HepG2 (cell line): ENCODE data around the gene ACOT2. TPM values are rescaled to one million over a fixed set of nuclear protein-coding genes. Genes with fewer than 3 reads are reported as not detected.

ENCODE experiments used
- ARNT2 ChIP-seq: sonication (generic); formaldehyde crosslinking; IDR thresholded peaks from 2 replicates; pipeline ENCODE4 v1.8.0; 2022; ENCODE audit warnings: mild to moderate bottlenecking, low read depth, missing genetic modification reagents, moderate library complexity
- CSRNP1 ChIP-seq: sonication (generic); formaldehyde crosslinking; IDR thresholded peaks from 2 replicates; pipeline ENCODE4 v1.8.1; 2023; ENCODE audit warnings: mild to moderate bottlenecking, missing genetic modification reagents
- EED ChIP-seq: sonication (generic); formaldehyde crosslinking; IDR thresholded peaks from 2 replicates; pipeline ENCODE4 v1.5.0; 2020; ENCODE audit warnings: mild to moderate bottlenecking, missing genetic modification reagents
- ELF3 ChIP-seq: IDR thresholded peaks from 2 replicates; pipeline ENCODE4 v1.6.1; 2016; ENCODE audit warnings: missing genetic modification reagents, missing compliant biosample characterization
- HOXA5 ChIP-seq: sonication (generic); formaldehyde crosslinking; IDR thresholded peaks from 2 replicates; pipeline ENCODE4 v1.4.0; 2020; ENCODE audit warnings: missing genetic modification reagents
- JUNB ChIP-seq: sonication (generic); formaldehyde crosslinking; IDR thresholded peaks from 2 replicates; pipeline ENCODE4 v1.8.0; 2022; ENCODE audit warnings: missing genetic modification reagents, mild to moderate bottlenecking, borderline replicate concordance
- NR1H2 ChIP-seq: sonication (generic); formaldehyde crosslinking; IDR thresholded peaks from 2 replicates; pipeline ENCODE4 v1.8.1; 2022; ENCODE audit warnings: low read depth, missing genetic modification reagents, borderline replicate concordance
- SKI ChIP-seq: fragments of 450-650 bp; IDR thresholded peaks from one replicate; pipeline ENCODE4 v1.6.1; 2018; ENCODE audit warnings: mild to moderate bottlenecking; ENCODE audit not compliant: partially characterized antibody
- TGIF2 ChIP-seq: IDR thresholded peaks from 2 replicates; pipeline ENCODE4 v1.6.1; 2016; ENCODE audit warnings: control low read depth, missing compliant biosample characterization
- ZGPAT ChIP-seq: IDR thresholded peaks from 2 replicates; pipeline ENCODE4 v1.6.1; 2016; ENCODE audit warnings: mild to moderate bottlenecking
- ZNF224 ChIP-seq: sonication (generic); formaldehyde crosslinking; IDR thresholded peaks from 2 replicates; pipeline ENCODE4 v1.5.0; 2020; ENCODE audit warnings: mild to moderate bottlenecking, missing genetic modification reagents
- ZNF274 ChIP-seq: sonication (generic); formaldehyde crosslinking; IDR thresholded peaks from 2 replicates; pipeline ENCODE4 v1.5.1; 2020; ENCODE audit warnings: mild to moderate bottlenecking, missing genetic modification reagents
- ZNF407 ChIP-seq: sonication (generic); formaldehyde crosslinking; IDR thresholded peaks from one replicate; pipeline ENCODE4 v1.5.1; 2020; ENCODE audit warnings: mild to moderate bottlenecking, missing genetic modification reagents; ENCODE audit errors: not compliant biosample characterization
- ZNF878 ChIP-seq: sonication (generic); formaldehyde crosslinking; IDR thresholded peaks from 2 replicates; pipeline ENCODE4 v1.8.1; 2023; ENCODE audit warnings: mild to moderate bottlenecking, missing genetic modification reagents, moderate library complexity
- ZNF883 ChIP-seq: sonication (generic); formaldehyde crosslinking; IDR thresholded peaks from 2 replicates; pipeline ENCODE4 v1.5.1; 2020; ENCODE audit warnings: mild to moderate bottlenecking, missing genetic modification reagents; ENCODE audit errors: not compliant biosample characterization
- polyA plus RNA-seq, 8 experiments: library from polyadenylated mRNA; depleted of rRNA in 3 of 8; stranded (reverse) in 7 of 8; unstranded in 1 of 8; fragments of >200 nt; fragmentation: Illumina TruSeq in 4 of 8; extraction: Trizol in 4 of 8; gene quantifications; 2 replicates each; pipeline versions ENCODE4 v1.2.1 to v1.2.3, GENCODE V29; 2011 to 2016; ENCODE audit warnings: low read depth in 4 of 8, missing spikeins in 1 of 8, mixed read lengths in 1 of 8; ENCODE audit not compliant: insufficient read depth in 1 of 8
- total RNA-seq, 5 experiments: library from RNA; depleted of rRNA; stranded (reverse); fragments of >200 nt; fragmentation: Illumina TruSeq; extraction: Trizol; gene quantifications; 2 replicates each; pipeline ENCODE4 v1.2.3, GENCODE V29; 2016; ENCODE audit warnings: low read depth in 1 of 5

The ACOT2 gene
- total and polyA plus RNA-seq, 2 of the 13 experiments (the other 11 are each of a cell fraction or from before 2014, with no cell fraction given): 60.0 to 110 TPM

- TF ChIP-seq ZNF883 (CRISPR knock-in tag) (peak; percentile 77), ZNF274 (CRISPR knock-in tag) (peak; percentile 74; the same call in 1 of the 2 replicates), ZNF878 (0 out of 2 replicates have a peak, but pooled peaks have one; percentile 9), NR1H2 (CRISPR knock-in tag) (peak; percentile 39; the same call in 1 of the 2 replicates), EED (CRISPR knock-in tag) (peak; percentile 43; the same call in 1 of the 2 replicates), SKI (peak; percentile 93), ZGPAT (CRISPR knock-in tag) (0 out of 2 replicates have a peak, but pooled peaks have one; percentile 71), HOXA5 (CRISPR knock-in tag) (peak; percentile 35; the same call in 1 of the 2 replicates), TGIF2 (CRISPR knock-in tag) (0 out of 2 replicates have a peak, but pooled peaks have one; percentile 71), CSRNP1 (CRISPR knock-in tag) (peak; percentile 86; the same call in 1 of the 2 replicates), JUNB (CRISPR knock-in tag) (0 out of 2 replicates have a peak, but pooled peaks have one; percentile 30), ARNT2 (CRISPR knock-in tag) (peak; percentile 82; the same call in 1 of the 2 replicates), ZNF224 (CRISPR knock-in tag) (peak; percentile 86; the same call in 1 of the 2 replicates), ELF3 (CRISPR knock-in tag) (peak; percentile 58; the same call in 1 of the 2 replicates), ZNF407 (peak; percentile 63)
Observed at GRCh38 chr14:73569185-73569958, at the start of gene ACOT2 (continued).
